H1 (cell line): ENCODE data around the gene ACSF3. TPM values are rescaled to one million over a fixed set of nuclear protein-coding genes. Genes with fewer than 3 reads are reported as not detected.

Experiments used
- CTCF ChIA-PET: fragments of 300-600 bp; sonication (Branson Sonifier 250); formaldehyde crosslinking; loops from one replicate; lab custom pipeline; 2021; ENCODE audit not compliant: partially characterized antibody; lab: Charles Lee
- POLR2A ChIA-PET: fragments of 300-600 bp; sonication (Branson Sonifier 250); formaldehyde crosslinking; loops from one replicate; lab custom pipeline; 2021; ENCODE audit warnings: inconsistent platforms; ENCODE audit not compliant: partially characterized antibody; lab: Charles Lee
- DNase-seq, 2 experiments: peaks; one replicate each; pipeline versions ENCODE4 v3.0.0 to v3.0.0-alpha.2; 2010 to 2022; ENCODE audit warnings: low spot score in 2 of 2, low read depth in 1 of 2, mixed read lengths in 1 of 2
- FAIRE-seq: peaks from 2 replicates; lab custom pipeline; 2011; peaks lifted over from hg19 to GRCh38; lab: Jason Lieb, UNC
- H2AFZ ChIP-seq: 2 replicates; pipeline ENCODE4 v1.8.1; 2012; ENCODE audit warnings: low read length, inconsistent platforms
- H2AK5ac ChIP-seq: 2 replicates; pipeline ENCODE4 v1.6.1; 2013; ENCODE audit warnings: low read depth, low read length
- H2BK120ac ChIP-seq: replicated peaks from 2 replicates; pipeline ENCODE3; 2013; ENCODE audit warnings: low read depth, low read length, inconsistent platforms
- H2BK12ac ChIP-seq: 2 replicates; pipeline ENCODE4 v1.6.1; 2013; ENCODE audit warnings: low read depth, low read length
- H2BK15ac ChIP-seq: 2 replicates; pipeline ENCODE4 v1.6.1; 2013; ENCODE audit warnings: low read length
- H2BK20ac ChIP-seq: 2 replicates; pipeline ENCODE4 v1.6.1; 2013; ENCODE audit warnings: low read length
- H2BK5ac ChIP-seq: 2 replicates; pipeline ENCODE4 v1.6.1; 2013; ENCODE audit warnings: low read depth, low read length
- H3K14ac ChIP-seq: 2 replicates; pipeline ENCODE4 v1.6.1; 2013; ENCODE audit warnings: inconsistent platforms; ENCODE audit not compliant: insufficient read length
- H3K18ac ChIP-seq: 2 replicates; pipeline ENCODE4 v1.6.1; 2013; ENCODE audit warnings: low read length; ENCODE audit errors: extremely low read depth
- H3K23ac ChIP-seq: 2 replicates; pipeline ENCODE4 v1.6.1; 2013; ENCODE audit warnings: inconsistent platforms; ENCODE audit not compliant: insufficient read length
- H3K23me2 ChIP-seq: 2 replicates; pipeline ENCODE4 v1.6.1; 2013; ENCODE audit warnings: low read depth, low read length
- H3K27ac ChIP-seq: 2 replicates; pipeline ENCODE4 v1.6.1; 2011; ENCODE audit warnings: low read depth, low read length, inconsistent platforms
- H3K27me3 ChIP-seq, 4 experiments: replicated peaks in 1 of 4; 1 replicate in 1 of 4; 2 replicates in 3 of 4; pipeline versions ENCODE4 v1.6.1 to v1.8.1; 2011 to 2013; ENCODE audit warnings: low read length in 3 of 4, mild to moderate bottlenecking in 3 of 4, inconsistent platforms in 2 of 4, mixed read lengths in 2 of 4, moderate library complexity in 1 of 4; ENCODE audit not compliant: control insufficient read depth in 3 of 4, insufficient read depth in 3 of 4; ENCODE audit errors: extremely low read depth in 1 of 4
- H3K36me3 ChIP-seq, 4 experiments: 2 replicates each; pipeline versions ENCODE4 v1.6.1 to v1.8.1; 2011 to 2013; ENCODE audit warnings: mild to moderate bottlenecking in 4 of 4, low read length in 3 of 4, moderate library complexity in 2 of 4, control low read depth in 1 of 4, inconsistent platforms in 1 of 4; ENCODE audit not compliant: insufficient read depth in 4 of 4, control insufficient read depth in 2 of 4
- H3K4ac ChIP-seq: replicated peaks from 2 replicates; pipeline ENCODE3; 2013; ENCODE audit warnings: low read length, low read depth, mixed read lengths, inconsistent platforms; ENCODE audit not compliant: insufficient read length
- H3K4me1 ChIP-seq, 4 experiments: replicated peaks in 1 of 4; 1 replicate in 1 of 4; 2 replicates in 3 of 4; pipeline versions ENCODE4 v1.6.1 to v1.8.1; 2011 to 2013; ENCODE audit warnings: low read length in 3 of 4, inconsistent platforms in 2 of 4, mixed read lengths in 1 of 4; ENCODE audit not compliant: insufficient read depth in 4 of 4, control insufficient read depth in 3 of 4
- H3K4me2 ChIP-seq, 2 experiments: 2 replicates each; pipeline versions ENCODE4 v1.6.1 to v1.8.1; 2011 to 2013; ENCODE audit warnings: low read depth in 2 of 2, low read length in 2 of 2, control low read depth in 1 of 2, inconsistent platforms in 1 of 2, mild to moderate bottlenecking in 1 of 2; ENCODE audit not compliant: insufficient read depth in 1 of 2
- H3K4me3 ChIP-seq, 4 experiments: fragments of 200-600, 300-600 bp in 1 of 4; sonication (generic), shearing (Covaris generic), sonication (Bioruptor Twin) in 1 of 4; 2 replicates each; pipeline versions ENCODE4 v1.5.1 to v1.8.1; 2011 to 2016; ENCODE audit warnings: low read length in 4 of 4, low read depth in 3 of 4, control low read depth in 2 of 4, inconsistent platforms in 2 of 4, mild to moderate bottlenecking in 2 of 4, mixed read lengths in 1 of 4, moderate library complexity in 1 of 4; ENCODE audit not compliant: insufficient read depth in 2 of 4; ENCODE audit errors: extremely low read depth in 1 of 4
- H3K56ac ChIP-seq: replicated peaks from 2 replicates; pipeline ENCODE3; 2013; ENCODE audit warnings: low read depth, mild to moderate bottlenecking, mixed read lengths, low read length, inconsistent platforms; ENCODE audit not compliant: insufficient read length
- H3K79me1 ChIP-seq: 2 replicates; pipeline ENCODE4 v1.6.1; 2013; ENCODE audit warnings: low read depth, low read length, control low read depth
- H3K79me2 ChIP-seq, 2 experiments: 2 replicates each; pipeline versions ENCODE4 v1.6.1 to v1.8.1; 2012 to 2013; ENCODE audit warnings: low read length in 2 of 2, mild to moderate bottlenecking in 2 of 2, inconsistent platforms in 1 of 2; ENCODE audit not compliant: insufficient read depth in 2 of 2, control insufficient read depth in 1 of 2
- H3K9ac ChIP-seq, 4 experiments: replicated peaks in 1 of 4; 1 replicate in 1 of 4; 2 replicates in 3 of 4; pipeline versions ENCODE4 v1.6.1 to v1.8.1; 2011 to 2013; ENCODE audit warnings: low read depth in 3 of 4, low read length in 3 of 4, control low read depth in 2 of 4, mild to moderate bottlenecking in 2 of 4, moderate library complexity in 2 of 4, inconsistent platforms in 1 of 4; ENCODE audit errors: extremely low read depth in 1 of 4
- H3K9me3 ChIP-seq, 2 experiments: 2 replicates each; pipeline versions ENCODE4 v1.6.1 to v1.8.1; 2012 to 2013; ENCODE audit warnings: mild to moderate bottlenecking in 2 of 2, moderate library complexity in 2 of 2, control low read depth in 1 of 2, inconsistent platforms in 1 of 2, low read depth in 1 of 2, low read length in 1 of 2, mixed read lengths in 1 of 2; ENCODE audit not compliant: insufficient read depth in 2 of 2
- H4K20me1 ChIP-seq, 2 experiments: replicated peaks in 1 of 2; 2 replicates each; pipeline versions ENCODE3 to v1.8.1; 2011 to 2013; ENCODE audit warnings: inconsistent platforms in 2 of 2, low read length in 2 of 2, mild to moderate bottlenecking in 1 of 2; ENCODE audit not compliant: insufficient read depth in 2 of 2, control insufficient read depth in 1 of 2
- H4K5ac ChIP-seq: 2 replicates; pipeline ENCODE4 v1.6.1; 2013; ENCODE audit warnings: low read length, low read depth, mixed read lengths, inconsistent platforms; ENCODE audit not compliant: insufficient read length
- H4K8ac ChIP-seq: 2 replicates; pipeline ENCODE4 v1.8.0; 2013; ENCODE audit warnings: mild to moderate bottlenecking, moderate library complexity, low read length, inconsistent platforms; ENCODE audit not compliant: insufficient read depth; ENCODE audit errors: extremely low read depth
- H4K91ac ChIP-seq: replicated peaks from 2 replicates; pipeline ENCODE3; 2013; ENCODE audit warnings: low read length, mixed read lengths, inconsistent platforms; ENCODE audit not compliant: insufficient read length
- ASH2L ChIP-seq: fragments of 200-600, 300-600 bp; sonication (generic); IDR thresholded peaks from one replicate; pipeline ENCODE4 v1.7.1; 2017; ENCODE audit warnings: low read length
- BCL11A ChIP-seq, 2 experiments: IDR thresholded peaks; one replicate each; pipeline ENCODE4 v1.6.1; 2011; ENCODE audit warnings: low read depth in 2 of 2, low read length in 2 of 2, mild to moderate bottlenecking in 2 of 2
- BRCA1 ChIP-seq: IDR thresholded peaks from 2 replicates; pipeline ENCODE4 v1.6.1; 2012; ENCODE audit warnings: low read depth, low read length, improper control_type of control experiment
- CREB1 ChIP-seq: IDR thresholded peaks from 2 replicates; pipeline ENCODE4 v1.6.1; 2012; ENCODE audit warnings: inconsistent platforms
- EGR1 ChIP-seq: IDR thresholded peaks from 2 replicates; pipeline ENCODE4 v1.6.1; 2011; ENCODE audit warnings: low read depth, low read length, borderline replicate concordance
- GTF2F1 ChIP-seq: IDR thresholded peaks from 2 replicates; pipeline ENCODE4 v1.6.1; 2012; ENCODE audit warnings: low read depth, low read length, improper control_type of control experiment, borderline replicate concordance
- KDM1A ChIP-seq: fragments of 200-600, 300-600 bp; sonication (generic); IDR thresholded peaks from 2 replicates; pipeline ENCODE4 v1.7.1; 2016; ENCODE audit warnings: mild to moderate bottlenecking, low read length, borderline replicate concordance
- SP2 ChIP-seq: IDR thresholded peaks from 2 replicates; pipeline ENCODE4 v1.6.1; 2012; ENCODE audit warnings: mild to moderate bottlenecking, low read length, inconsistent platforms
- TAF1 ChIP-seq: IDR thresholded peaks from 2 replicates; pipeline ENCODE4 v1.6.1; 2011; ENCODE audit warnings: mild to moderate bottlenecking, low read depth, low read length
- TAF7 ChIP-seq: optimal IDR thresholded peaks from 2 replicates; pipeline ENCODE3; 2011; ENCODE audit warnings: low read depth, mild to moderate bottlenecking, inconsistent platforms, low read length, moderate library complexity, borderline replicate concordance
- WGBS, 2 experiments: shearing (Covaris generic) in 1 of 2; methylation state at CpG; one replicate each; pipeline versions ENCODE4 v1.1.6 to v1.1.7; 2013 to 2015; ENCODE audit warnings: low lambda C conversion rate in 2 of 2, mixed read lengths in 2 of 2, inconsistent platforms in 1 of 2, low coverage in 1 of 2, missing lambda C conversion rate in 1 of 2; ENCODE audit not compliant: insufficient replicate concordance in 2 of 2, insufficient coverage in 1 of 2, insufficient read length in 1 of 2; ENCODE audit errors: extremely low coverage in 1 of 2, missing lambda C conversion rate in 1 of 2; 5-methylcytosine and 5-hydroxymethylcytosine counted together
- polyA plus RNA-seq, 7 experiments: library from polyadenylated mRNA; depleted of rRNA in 3 of 7; stranded (reverse) in 5 of 7; unstranded in 2 of 7; fragments of >200 nt in 5 of 7; fragments of 200-250 nt in 2 of 7; gene quantifications; 1 replicate in 5 of 7; 2 replicates in 1 of 7; 4 replicates in 1 of 7; pipeline versions ENCODE4 v1.2.1 to v1.2.3, GENCODE V29; 2011 to 2013; ENCODE audit warnings: missing spikeins in 2 of 7, mixed read lengths in 2 of 7
- total RNA-seq: library from RNA; stranded (reverse); fragmentation: NEBNext Ultra II Directional; extraction: Animal tissue kit (Norgen Biotek cat#: 25700); gene quantifications from 2 replicates; pipeline ENCODE4 v1.2.1, GENCODE V29; 2021
- TF ChIP-seq, protein P1 (sequence below): IDR thresholded peaks from 2 replicates; pipeline ENCODE4 v1.6.1; 2012; ENCODE audit warnings: inconsistent platforms

The ACSF3 gene
- total and polyA plus RNA-seq, 2 of the 8 experiments (the other 6 are each of a cell fraction or from before 2014, with no cell fraction given), result 15.6 to 22.9 TPM

DNA sequence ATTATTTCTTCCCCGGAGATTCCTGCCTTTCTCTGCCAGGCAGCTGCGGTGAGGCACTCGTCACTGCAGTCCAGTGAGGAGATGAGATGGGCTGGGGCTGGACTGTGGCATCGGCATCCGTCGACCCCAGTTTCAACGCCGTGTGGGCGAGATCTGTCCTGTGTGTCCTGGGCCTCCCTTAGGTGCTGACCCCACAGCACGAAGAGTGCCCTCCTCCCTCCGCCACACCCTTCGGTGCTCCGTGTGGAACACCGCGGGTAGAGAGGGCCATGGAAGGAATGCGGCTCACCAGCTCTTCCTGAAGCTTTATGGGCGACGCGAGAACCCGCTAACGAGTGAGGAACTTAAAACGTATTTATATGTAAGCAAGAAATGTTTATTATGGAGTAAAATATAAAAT is 17.6 kb downstream of the ACSF3 start:
- no peak overlapping the region for H3K56ac ChIP-seq
- H2BK5ac ChIP-seq, result no peak overlapping the region
- H4K5ac ChIP-seq, result no peak overlapping the region
- no peak overlapping the region for H4K8ac ChIP-seq
- H2AK5ac ChIP-seq, result no peak overlapping the region
- H2BK20ac ChIP-seq, result no peak overlapping the region
- no peak for DNase-seq
- no peak overlapping the region for H3K4me3 ChIP-seq
- no peak overlapping the region for H3K4me2 ChIP-seq
- no peaks in the 10 kb centered on the region for H3K27me3 ChIP-seq
- H3K27ac ChIP-seq, result no peak overlapping the region
- no peak for FAIRE-seq
- H2BK120ac ChIP-seq, result no peak overlapping the region
- H3K79me2 ChIP-seq, result no peaks in the 10 kb centered on the region; a peak in 1 of 4 replicates
- H2AFZ ChIP-seq, result no peak overlapping the region
- TF ChIP-seq KDM1A (no peak), SP2 (no peak), CREB1 (no peak), BRCA1 (no peak), GTF2F1 (no peak), TAF7 (no peak), BCL11A (IDR thresholded peaks at IDR 0.05; ENCODE audit: low read depth in 2 of 2, low read length in 2 of 2) (no peak), ASH2L (no peak), EGR1 (no peak), TAF1 (no peak)
- TF ChIP-seq, protein P1, sequence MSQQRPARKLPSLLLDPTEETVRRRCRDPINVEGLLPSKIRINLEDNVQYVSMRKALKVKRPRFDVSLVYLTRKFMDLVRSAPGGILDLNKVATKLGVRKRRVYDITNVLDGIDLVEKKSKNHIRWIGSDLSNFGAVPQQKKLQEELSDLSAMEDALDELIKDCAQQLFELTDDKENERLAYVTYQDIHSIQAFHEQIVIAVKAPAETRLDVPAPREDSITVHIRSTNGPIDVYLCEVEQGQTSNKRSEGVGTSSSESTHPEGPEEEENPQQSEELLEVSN, result no peak
- H4K91ac ChIP-seq, result no peak overlapping the region
- H3K14ac ChIP-seq, result no peak overlapping the region
- no peaks in the 10 kb centered on the region; the same call in 1 of the 2 replicates for H3K79me1 ChIP-seq
- H3K36me3 ChIP-seq, result peaks cover 0 to 14% (median 2%) of the 10 kb centered on the region in 4 experiments; a peak in 4 of 8 replicates
- peaks cover 2 to 6% of the 10 kb centered on the region in 2 experiments for H4K20me1 ChIP-seq
- no peak overlapping the region for H3K4ac ChIP-seq
- no peak overlapping the region for H2BK12ac ChIP-seq
- ChIA-PET POLR2A (interaction anchor here (0.7 to 1.1 kb wide), 2 partner anchors 21 to 23 kb away, joined by 3 read pairs; no protein-coding TSS in a partner anchor), CTCF (interaction anchor here (1.3 kb wide), 1 partner anchor 56 kb away, joined by 4 read pairs; no protein-coding TSS in a partner anchor)
- no peak overlapping the region for H3K18ac ChIP-seq
- H3K23me2 ChIP-seq, result no peaks in the 10 kb centered on the region
- no peak overlapping the region for H3K9ac ChIP-seq
- no peak overlapping the region for H2BK15ac ChIP-seq
- H3K23ac ChIP-seq, result no peak overlapping the region
- WGBS, 2 experiments, result 92% methylated on average over 22 of the region's 22 CpGs; no CpG with 5 or more reads in 1 of the 2 experiments
- H3K9me3 ChIP-seq, result no peaks in the 10 kb centered on the region
- H3K4me1 ChIP-seq, result peaks cover 0 to 8% (median 2%) of the 10 kb centered on the region in 4 experiments; a peak in 2 of 7 replicates
